HG03280 (cell line): ENCODE results near the gene ISOC2.
"Not testable (repeated sequence)": the region's sequence is repeated elsewhere in the genome, so short reads cannot be mapped to it uniquely, and the experiment has no call there.

Experiments
- ATAC-seq: cut with Tn5 transposase; IDR thresholded peaks from one replicate; pipeline ENCODE4 v1.9.1; 2021; ENCODE audit warnings: mild to moderate bottlenecking, moderate library complexity; ENCODE audit not compliant: unreplicated experiment

ISOC2 gene, protein sequence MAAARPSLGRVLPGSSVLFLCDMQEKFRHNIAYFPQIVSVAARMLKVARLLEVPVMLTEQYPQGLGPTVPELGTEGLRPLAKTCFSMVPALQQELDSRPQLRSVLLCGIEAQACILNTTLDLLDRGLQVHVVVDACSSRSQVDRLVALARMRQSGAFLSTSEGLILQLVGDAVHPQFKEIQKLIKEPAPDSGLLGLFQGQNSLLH

DNA sequence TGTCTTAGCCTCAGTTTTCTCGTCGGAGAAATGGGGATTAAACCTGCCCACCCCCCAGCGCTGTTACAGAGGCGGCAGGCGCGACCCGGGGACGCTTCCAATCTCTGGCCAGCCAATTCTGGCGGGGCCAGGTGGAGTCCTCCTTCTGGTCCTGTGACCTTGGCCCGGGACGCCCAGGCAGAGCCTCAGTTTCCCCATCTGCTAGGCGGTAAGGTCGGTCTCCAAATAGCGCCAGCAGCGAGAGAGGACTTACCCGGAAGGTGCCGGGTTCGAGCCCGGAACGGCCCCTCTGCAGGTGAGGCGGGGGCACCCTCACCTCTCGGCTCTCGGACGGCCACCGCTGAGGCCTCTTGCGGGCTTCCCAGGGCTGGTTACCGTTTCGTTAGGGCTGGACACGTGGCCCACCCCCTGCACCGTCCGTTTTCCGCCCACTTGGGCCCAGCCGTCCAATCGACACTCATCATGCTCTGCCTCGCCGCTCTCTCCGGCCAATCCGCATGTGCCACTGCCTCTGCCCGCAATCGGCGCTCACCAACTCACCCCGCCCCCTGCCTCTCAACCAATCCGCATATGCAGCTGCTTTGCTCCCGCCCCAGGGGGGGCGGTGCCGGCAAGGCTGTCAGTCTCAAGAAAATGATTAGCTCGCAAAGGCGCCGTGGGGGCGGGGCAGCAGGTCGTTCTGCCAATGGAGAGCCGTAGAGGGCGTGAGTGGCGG is at the start of gene ISOC2:
Gene ISOC2 (minus strand): TSS at position 384 of the 715 bp plus-strand sequence. CDS start 5,156 bp downstream, outside the sequence.
- peak; percentile 94 for ATAC-seq

DNA sequence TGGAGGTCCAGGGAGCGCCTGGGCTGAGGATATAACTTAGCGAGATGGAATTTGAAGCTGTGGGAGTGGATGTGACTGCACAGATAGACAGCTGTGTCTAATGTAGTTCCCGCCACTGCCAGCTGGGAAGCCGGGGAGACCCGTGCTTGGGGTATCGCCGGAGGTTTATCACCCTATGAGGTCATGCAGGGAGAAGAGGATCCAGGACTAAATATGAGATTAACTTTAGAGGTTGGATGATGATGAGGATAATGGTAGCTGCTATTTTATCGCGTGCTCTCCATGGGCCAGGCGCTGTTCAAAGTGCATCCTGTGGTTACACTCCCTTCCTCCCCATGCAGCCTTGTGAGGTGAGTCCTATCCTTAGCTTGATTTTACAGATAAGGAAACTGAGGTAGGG is 46.7 kb upstream of the ISOC2 start:
- ATAC-seq: no peak

DNA sequence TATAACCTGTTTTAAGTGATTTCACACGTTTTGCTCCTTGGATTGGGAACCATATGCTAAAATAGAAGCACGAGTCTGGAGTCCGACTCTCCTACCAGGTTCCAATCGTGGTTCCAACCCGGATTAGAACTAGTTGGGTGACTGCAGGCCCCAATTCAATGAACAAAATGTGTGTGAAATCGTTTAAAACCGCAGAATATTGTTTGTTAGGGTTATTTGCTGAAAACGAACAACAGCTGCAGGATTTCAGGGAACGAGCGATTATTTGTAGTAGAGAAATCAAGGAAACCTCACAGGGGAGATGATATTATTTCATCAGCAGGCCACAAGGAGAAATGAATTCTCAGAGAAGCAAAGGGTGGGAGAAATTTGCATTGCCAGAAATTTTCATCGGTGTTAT is 43.5 kb upstream of the ISOC2 start:
- ATAC-seq: no peak

DNA sequence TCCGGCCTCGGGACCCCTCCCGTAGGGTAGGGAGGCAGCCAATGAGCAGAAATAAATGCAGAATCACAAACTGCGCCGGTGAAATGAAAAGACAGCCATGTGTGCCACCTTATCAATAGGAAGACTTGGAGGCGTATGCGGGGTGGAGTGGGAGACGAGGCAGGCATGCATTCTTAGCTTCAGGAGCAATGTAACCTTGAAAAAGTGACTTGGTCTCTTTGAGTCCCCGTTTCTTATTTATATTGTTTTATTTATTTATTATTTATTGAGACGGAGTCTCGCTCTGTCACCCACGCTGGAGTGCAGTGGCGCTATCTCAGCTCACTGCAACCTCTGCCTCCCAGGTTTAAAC is 42.8 kb upstream of the ISOC2 start:
- ATAC-seq: no peak

DNA sequence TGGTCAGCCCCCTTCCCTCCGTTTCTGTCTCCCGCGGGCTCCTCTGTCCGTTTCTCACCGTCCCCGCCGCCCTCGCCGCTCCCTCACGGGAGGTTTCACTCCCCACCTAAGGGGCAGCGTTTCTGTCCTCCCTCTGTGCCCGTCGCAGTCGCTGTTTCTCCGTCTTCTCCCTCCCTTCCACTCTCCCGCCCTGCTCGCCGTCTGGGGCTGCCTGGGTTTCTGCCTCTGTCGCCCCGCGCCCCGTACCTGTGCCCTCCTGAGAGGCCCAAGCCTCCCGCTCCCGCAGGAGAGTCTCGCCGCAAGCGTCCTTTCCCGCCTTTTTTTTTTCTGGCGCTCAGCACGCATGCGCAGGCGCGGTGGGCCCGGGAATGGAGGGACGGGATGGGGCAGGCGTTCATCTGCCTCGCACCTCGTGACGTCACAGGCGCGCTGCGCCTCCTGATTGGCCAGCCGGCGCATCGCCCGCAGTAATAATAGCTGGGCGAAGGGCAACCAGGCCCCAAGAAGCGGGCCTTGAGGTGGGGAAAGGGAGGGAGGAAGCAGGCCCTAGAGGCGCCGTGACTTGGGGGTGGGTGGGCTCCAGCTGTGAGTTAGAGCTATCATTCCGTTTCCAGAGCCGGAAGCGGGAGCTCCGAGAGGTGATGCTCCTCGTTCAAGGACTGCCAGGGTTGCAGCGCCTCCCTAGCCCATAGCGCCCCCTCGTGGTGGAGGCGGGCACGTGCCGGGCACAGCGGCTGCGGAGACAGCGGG is 42.2 kb upstream of the ISOC2 start:
- peak; percentile 89 for ATAC-seq

DNA sequence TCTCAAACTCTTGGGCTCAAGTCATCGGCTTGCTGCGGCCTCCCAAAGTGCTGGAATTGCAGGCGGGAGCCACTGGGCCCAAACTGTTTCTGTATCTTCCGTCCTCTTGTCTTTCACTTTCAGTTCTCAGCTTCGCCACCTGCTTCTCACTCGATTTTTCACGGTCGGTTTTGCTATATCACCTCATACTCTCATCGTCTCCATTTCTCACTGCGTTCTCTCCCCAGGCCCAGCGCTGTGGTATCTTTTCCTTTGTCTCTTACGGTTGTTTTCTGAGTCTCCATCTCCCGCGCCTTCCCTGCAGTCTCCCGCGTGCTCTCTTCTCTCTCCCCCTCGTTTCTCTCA is 41.7 kb upstream of the ISOC2 start:
- no peak for ATAC-seq

DNA sequence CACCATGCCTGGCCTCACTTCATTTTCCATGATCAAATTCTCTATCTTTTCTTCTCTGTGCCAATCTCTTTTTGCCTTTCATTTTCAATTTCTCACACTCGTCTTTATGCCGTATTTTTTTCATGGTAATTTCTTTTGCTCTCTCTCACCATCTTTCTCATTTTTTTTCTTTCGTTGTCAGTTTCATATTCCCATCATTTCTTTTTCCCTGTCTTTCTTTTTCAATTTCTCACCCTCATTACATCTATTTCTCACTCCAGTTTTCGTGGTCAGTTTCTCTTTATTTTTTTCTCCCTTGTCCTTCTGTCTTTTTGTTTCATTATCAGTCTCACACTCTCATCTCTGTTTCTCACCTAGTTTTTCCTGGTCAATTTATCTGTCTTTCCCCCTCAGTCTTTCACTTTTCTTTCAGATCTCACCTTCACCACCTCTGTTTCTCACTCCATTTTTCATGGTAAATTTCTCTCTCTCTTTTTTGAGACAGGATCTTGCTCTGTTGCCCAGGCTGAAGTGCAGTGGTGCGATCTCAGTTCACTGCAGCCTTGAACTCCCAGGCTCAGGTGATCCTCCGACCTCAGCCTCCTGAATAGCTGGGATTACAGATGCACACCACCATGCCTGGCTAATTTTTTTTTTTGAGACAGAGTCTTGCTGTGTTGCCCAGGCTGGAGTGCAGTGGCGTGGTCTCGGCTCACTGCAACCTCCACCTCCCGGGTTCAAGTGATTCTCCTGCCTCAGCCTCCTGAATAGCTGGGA is 40.9 kb upstream of the ISOC2 start:
- ATAC-seq: no peak

DNA sequence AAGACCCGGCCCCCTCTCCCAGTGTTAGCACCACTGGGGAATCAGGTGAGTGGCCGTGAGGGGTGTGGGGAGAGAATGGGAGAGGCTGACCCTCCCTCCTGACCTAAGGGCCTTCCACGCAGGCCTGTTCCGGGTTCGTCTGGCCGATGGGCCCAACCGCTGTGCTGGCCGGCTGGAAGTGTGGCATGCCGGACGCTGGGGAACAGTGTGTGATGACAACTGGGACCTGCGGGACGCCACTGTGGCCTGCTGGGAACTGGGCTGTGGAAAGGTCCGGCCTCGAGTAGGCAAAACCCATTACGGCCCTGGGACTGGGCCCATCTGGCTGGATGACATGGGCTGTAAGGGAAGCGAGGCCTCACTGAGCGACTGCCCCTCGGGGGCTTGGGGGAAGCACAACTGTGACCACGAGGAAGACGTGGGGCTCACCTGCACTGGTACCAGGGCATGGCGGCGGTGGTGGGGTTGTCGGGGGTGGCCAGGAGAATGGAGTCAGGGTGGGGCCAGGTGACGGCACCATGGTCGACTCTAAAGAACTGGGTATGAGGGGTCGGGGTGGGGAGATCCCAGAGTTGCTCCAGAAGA is 39.0 kb upstream of the ISOC2 start:
- ATAC-seq: no peak

DNA sequence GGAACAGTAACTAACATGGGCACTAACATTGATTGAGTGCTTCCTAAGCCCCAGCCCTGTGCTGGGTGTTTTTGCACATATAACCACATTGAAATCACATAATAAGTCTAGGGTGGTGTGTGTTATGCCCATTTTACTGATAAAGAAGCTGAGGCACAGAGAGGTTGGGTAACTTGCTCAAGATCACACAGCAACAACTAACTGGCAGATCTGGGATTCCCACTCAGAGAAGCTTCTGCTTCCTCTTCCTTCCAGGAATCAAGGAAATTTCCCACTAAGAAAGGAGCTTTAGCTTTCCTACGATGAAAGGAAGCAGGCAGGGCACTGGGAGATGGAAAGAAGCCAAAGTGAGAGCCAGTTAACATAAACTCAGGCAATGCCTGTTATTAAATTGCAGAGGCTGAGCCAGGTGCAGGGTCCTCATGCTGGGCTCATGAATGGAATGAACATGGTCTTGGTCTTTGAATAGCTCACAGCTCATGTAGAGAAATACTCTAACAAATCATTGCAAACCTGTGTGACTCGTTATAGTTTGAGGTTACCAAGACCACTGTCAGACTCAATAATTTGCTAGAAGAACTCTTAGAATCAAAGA is 36.9 kb upstream of the ISOC2 start:
- ATAC-seq: no peak

DNA sequence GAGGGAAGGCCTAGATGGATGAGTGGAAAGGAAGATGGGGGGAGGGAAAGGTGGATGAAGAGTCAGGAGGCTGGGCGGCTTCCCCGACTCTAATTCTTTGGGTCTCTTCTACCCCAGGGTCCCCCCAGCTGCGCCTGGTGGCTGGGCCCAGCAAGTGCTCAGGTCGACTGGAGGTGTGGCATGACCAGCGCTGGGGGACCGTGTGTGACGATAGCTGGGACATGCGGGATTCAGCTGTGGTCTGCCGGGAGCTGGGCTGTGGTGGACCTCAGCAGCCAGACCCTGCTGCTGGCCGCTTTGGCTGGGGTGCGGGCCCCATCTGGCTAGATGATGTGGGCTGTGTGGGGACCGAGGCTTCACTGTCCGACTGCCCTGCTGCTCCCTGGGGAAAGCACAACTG is 36.3 kb upstream of the ISOC2 start:
- ATAC-seq: no peak

DNA sequence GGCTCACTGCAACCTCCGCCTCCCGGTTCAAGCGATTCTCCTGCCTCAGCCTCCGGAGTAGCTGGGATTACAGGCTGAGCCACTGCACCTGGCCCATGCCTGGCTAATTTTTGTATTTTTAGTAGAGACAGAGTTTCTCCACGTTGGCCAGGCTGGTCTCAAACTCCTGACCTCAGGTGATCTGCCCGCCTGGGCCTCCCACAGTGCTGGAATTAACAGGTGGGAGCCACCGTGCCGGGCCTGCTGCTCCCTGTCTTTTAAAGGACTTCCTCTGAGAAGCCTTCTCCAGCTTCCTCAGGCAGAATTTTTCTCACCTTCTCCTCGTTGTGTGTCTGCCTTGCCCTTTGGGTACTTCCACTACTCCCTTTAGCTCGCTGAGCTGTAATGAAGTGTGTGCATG is 35.4 kb upstream of the ISOC2 start:
- ATAC-seq: not testable (repeated sequence)

DNA sequence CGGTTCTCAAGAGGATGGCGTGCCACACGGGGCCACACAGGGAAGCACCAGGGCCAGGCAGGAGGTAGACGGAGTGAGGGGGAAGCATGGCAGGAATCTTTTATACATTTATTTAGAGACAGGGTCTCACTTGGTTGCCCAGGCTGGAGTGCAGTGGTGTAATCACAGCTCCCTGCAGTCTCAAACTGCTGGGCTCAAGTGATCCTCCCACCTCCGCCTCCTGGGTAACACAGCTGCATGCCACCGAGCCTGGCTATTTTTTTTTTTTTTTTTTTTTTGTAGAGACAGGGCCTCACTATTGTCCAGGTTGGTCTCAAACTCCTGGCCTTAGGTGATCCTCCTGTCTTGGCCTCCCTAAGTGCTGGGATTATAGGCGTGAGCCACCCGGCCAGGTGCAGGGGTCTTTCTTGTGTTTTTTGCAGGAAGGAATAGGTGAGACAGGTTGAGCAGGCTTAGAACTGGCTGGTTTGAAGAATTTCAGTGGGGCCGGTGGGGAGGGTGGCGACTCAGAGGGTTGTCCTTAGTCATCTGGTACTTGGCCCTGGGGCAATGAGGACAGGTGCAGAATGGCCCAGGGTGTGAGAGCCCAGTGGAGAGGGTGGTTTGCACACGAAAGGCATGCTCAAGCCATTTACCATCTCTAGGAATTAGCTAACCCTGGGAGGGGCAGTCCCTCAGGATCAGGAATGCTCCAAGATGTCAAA is 34.4 kb upstream of the ISOC2 start:
- no peak for ATAC-seq

DNA sequence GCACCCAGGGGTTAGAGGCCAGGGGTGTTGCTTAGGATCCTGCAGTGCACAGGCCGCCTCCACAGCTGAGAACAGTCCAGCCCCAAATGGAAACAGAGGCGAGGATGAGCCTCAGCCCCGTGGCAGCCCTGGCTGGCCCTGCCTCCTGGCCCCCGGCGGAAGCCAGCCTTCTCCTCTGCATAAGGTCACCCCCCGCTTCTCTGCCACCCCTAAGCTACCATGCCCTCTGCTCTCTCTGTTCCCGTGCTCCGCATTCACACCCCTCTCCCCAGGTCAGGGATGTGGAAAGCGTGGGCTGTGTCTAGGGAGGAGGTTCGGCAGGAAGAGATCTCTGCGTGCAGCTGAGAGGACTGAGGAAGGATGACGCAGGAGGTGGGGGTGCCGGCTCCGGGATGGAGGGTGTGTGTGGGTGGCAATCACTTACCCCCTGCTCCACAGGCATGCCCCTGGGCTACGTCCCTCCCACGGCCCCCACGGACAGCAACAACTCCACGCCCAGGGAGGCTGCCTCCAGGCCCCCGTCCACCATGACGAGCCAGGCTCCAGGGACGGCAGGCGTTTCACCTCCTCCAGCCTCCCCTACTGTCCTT is 32.8 kb upstream of the ISOC2 start:
- ATAC-seq: no peak

DNA sequence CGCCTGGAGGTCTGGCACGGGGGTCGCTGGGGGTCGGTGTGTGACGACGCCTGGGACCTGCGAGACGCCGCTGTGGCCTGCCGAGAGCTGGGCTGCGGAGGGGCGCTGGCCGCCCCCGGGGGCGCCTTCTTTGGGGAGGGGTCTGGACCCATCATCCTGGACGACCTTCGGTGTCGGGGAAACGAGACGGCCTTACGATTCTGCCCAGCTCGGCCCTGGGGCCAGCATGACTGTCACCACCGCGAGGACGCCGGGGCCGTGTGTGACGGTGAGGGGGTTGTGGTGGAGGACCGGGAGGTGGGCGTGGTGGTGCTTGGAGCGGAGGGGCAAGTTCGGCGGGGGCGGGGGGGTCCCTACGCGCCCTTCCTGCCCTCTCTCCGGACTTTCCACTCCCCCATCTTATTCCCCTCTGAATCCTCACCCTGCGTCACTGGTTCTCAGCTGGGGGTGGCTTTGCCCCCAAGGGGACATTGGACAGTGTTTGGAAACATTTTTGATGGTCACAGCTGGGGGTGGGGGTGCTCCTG is 32.3 kb upstream of the ISOC2 start:
- ATAC-seq: no peak

DNA sequence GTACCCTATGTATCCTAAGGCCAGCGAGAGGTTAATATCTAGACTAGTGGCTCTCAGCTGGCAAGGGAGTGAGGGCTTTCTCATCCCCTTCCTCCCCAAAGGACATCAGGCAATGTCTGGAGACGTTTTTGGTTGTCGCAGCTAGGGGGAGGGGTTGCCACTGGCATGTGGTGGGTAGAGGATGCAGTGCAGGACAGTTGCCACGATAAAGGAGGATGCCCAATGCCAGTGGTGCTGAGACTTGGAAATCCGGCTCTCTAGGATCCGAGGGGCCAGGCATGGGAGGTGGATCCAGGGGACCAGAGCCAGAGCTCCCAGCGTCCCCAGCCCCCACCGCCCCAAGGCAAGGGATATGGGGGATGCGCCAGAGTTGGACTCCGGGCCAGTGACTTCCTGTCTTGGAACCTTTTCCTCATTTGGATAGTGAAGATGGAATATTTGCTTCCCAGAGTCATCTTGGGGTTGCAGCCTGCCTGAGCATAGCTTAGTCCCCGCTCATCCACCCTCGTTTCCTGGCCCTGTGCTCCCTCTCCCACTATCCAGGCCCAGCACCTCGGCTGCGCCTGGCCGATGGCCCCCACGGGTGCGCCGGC is 31.7 kb upstream of the ISOC2 start:
- no peak for ATAC-seq

DNA sequence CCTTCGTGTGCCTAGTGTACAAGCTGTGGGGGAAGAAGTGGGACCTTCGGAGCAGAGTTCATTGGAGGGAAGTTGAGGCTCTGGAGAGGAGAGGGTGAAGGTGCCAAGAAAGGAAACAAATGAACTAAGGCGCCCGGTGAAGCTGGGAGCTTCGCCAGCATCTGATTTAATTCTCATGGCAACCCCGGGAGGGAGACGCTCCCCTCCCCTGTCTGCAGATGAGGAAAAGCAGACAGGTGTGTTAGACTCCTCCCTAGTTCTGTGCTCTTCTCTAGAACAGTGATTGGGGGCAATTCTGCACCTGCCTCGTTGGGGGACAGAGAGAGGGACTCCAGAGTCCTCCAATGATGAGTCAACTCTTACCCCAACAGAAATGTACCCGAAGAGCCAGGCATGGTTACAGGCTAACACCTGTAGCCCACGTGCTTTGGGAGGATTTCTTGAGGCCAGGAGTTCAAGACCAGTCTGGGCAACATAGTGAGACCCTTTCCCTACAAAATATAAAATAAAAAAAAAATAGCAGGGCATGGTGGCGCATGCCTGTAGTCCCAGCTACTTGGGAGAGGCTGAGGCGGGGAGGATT is 31.0 kb upstream of the ISOC2 start:
- ATAC-seq: no peak

DNA sequence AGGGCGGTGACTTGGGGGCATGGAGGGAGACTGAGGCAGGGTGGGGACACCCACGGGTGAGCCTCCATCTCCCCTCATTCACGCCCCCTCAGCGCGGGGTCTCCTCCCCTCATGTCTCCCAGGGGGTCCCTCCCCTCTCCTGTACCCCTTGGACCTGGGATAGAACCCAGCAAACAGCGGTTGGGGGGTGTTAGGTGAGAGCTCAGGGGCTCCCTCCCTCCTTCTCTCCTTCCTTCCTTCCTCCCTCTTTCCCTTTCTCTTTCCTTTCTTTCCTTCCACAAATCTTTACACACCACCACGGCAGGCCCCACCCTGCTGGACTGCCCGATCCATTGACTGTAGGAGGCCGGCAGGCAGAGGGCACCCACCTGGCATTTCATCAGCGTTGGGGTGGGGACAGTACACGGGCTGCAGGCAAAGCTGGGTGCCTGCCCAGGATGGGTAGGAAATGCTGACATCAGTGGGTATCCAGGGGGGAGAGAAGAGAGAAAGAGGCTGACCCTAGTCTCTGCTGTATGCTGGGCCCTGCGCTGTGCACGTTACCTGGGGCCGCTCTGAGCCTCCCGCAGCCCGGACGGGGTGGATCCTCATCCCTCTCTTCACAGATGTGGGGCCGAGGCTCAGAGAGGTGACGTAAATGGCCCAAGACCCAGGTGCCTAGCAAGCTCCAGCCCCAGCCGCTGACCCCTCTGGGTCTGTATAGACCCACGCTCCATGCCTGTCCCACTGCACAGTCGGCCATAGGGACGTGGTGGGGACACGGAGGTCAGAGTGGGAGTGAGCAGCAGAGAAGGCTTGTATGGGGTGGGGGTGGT is 30.3 kb upstream of the ISOC2 start:
- no peak for ATAC-seq
